K562 (cell line): ENCODE data around the gene SPAG7. TPM values are rescaled to one million over a fixed set of nuclear protein-coding genes. Genes with fewer than 3 reads are reported as not detected.

Experiments
- ARNT ChIP-seq, 2 experiments: fragments of 450-650 bp; IDR thresholded peaks; 2 replicates each; pipeline ENCODE4 v1.6.1; 2016; ENCODE audit warnings: mild to moderate bottlenecking in 1 of 2
- EGR1 ChIP-seq: fragments of 450-650 bp; conservative IDR thresholded peaks from 2 replicates; pipeline ENCODE4 v1.6.1; 2017; ENCODE audit warnings: mild to moderate bottlenecking
- GABPB1 ChIP-seq: sonication (generic); formaldehyde crosslinking; IDR thresholded peaks from 2 replicates; pipeline ENCODE4 v1.8.0; 2022; ENCODE audit warnings: mild to moderate bottlenecking, missing genetic modification reagents
- ID3 ChIP-seq, 2 experiments: fragments of 250-450 bp in 1 of 2; fragments of 450-650 bp in 1 of 2; sonication (Bioruptor Pico) in 1 of 2; IDR thresholded peaks; 2 replicates each; pipeline versions ENCODE4 v1.6.1 to v1.8.0; 2016 to 2021; ENCODE audit warnings: mild to moderate bottlenecking in 2 of 2, moderate library complexity in 2 of 2, missing compliant biosample characterization in 1 of 2, missing genetic modification characterization in 1 of 2
- MAX ChIP-seq: sonication (generic); formaldehyde crosslinking; IDR thresholded peaks from 2 replicates; pipeline ENCODE4 v1.9.0; 2022; ENCODE audit warnings: mild to moderate bottlenecking, missing genetic modification reagents
- MTA3 ChIP-seq: fragments of 450-650 bp; formaldehyde crosslinking; IDR thresholded peaks from 2 replicates; pipeline ENCODE4 v1.6.1; 2017; ENCODE audit warnings: mild to moderate bottlenecking, borderline replicate concordance
- TFAP4 ChIP-seq: sonication (generic); formaldehyde crosslinking; IDR thresholded peaks from 2 replicates; pipeline ENCODE4 v1.8.0; 2022; ENCODE audit warnings: missing genetic modification reagents, mild to moderate bottlenecking, moderate library complexity, borderline replicate concordance
- ZNF699 ChIP-seq: fragments of 250-450 bp; sonication (Bioruptor Pico); IDR thresholded peaks from 2 replicates; pipeline ENCODE4 v1.8.0; 2021; ENCODE audit warnings: mild to moderate bottlenecking, moderate library complexity; ENCODE audit not compliant: insufficient replicate concordance
- ZNF785 ChIP-seq: fragments of 250-450 bp; sonication (Bioruptor Pico); IDR thresholded peaks from 2 replicates; pipeline ENCODE4 v1.4.0; 2020; ENCODE audit warnings: mild to moderate bottlenecking
- polyA plus RNA-seq, 8 experiments: library from polyadenylated mRNA; depleted of rRNA in 4 of 8; stranded (reverse) in 5 of 8; unstranded in 3 of 8; fragments of >200 nt; fragmentation: Nextera tagmentation in 2 of 8; fragmentation: Illumina TruSeq in 1 of 8; extraction: Ambion mirVana in 2 of 8; extraction: Trizol in 1 of 8; gene quantifications; 2 replicates each; pipeline versions ENCODE4 v1.2.1 to v1.2.3, GENCODE V29; 2011 to 2014; ENCODE audit warnings: inconsistent platforms in 1 of 8, missing spikeins in 1 of 8
- total RNA-seq, 7 experiments: library from RNA; depleted of rRNA in 6 of 7; stranded (reverse); fragments of >200 nt in 6 of 7; fragmentation: Illumina TruSeq in 2 of 7; extraction: Trizol in 2 of 7; gene quantifications; 2 replicates each; pipeline versions ENCODE4 v1.2.1 to v1.2.3, GENCODE V29; 2011 to 2021; ENCODE audit warnings: low replicate concordance in 1 of 7

Gene SPAG7
- total and polyA plus RNA-seq, 9 of the 15 experiments (the other 6 are each of a cell fraction or from before 2014, with no cell fraction given) = 5.6 to 53.5 (median 36.3) TPM

GRCh38 chr17:4947411-4948165, 20.0 kb downstream of the SPAG7 start (continued):
- TF ChIP-seq ARNT (IDR thresholded peaks at IDR 0.05) (no peak), MTA3 (no peak; the same call in 1 of the 2 replicates), EGR1 (0 out of 2 replicates have a peak, but pooled peaks have one; percentile 12), ZNF785 (CRISPR knock-in tag) (no peak), ID3 (CRISPR knock-in tag; IDR thresholded peaks at IDR 0.05) (no peak), ID3 (tag; IDR thresholded peaks at IDR 0.05) (no peak), GABPB1 (CRISPR knock-in tag) (peak; percentile 58; the same call in 1 of the 2 replicates), ZNF699 (CRISPR knock-in tag) (no peak), MAX (CRISPR knock-in tag) (peak; percentile 48; the same call in 1 of the 2 replicates), TFAP4 (CRISPR knock-in tag) (peak; percentile 11; the same call in 1 of the 2 replicates)
